Measurements from ENCODE around the gene MYEOV.

DNA sequence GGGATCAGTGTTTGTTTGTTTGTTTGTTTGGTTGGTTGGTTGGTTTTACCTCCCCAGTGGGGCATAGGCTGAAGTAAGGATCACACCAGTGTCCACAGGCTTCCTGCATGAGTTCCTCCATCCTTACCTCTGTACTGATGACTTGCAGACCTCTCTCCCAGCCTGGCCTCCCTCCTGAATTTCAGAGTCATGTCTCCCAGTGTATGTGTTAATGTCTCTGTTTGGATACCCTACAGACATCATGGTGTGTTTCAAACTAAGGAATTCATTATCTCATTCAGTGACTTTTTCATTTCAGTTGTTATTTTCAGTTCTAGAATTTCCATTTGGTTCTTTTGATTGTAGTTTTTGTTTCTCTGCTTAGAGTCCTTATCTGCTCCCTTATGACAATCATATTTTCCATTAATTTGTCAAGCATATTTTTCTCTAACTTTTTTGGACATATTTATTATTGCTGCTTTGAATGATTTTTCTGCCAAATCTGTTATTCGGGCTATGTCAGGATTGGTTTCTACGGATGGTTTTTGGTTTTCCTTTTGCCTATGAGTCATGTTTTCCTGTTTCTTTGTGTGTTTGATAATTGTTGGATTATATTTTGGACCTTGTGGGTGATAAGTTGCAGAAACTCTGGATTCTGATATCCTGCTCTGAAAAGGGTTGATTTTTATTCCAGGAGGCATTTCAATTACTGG is 23.6 kb downstream of the MYEOV start:
- TF ChIP-seq, protein P1, sequence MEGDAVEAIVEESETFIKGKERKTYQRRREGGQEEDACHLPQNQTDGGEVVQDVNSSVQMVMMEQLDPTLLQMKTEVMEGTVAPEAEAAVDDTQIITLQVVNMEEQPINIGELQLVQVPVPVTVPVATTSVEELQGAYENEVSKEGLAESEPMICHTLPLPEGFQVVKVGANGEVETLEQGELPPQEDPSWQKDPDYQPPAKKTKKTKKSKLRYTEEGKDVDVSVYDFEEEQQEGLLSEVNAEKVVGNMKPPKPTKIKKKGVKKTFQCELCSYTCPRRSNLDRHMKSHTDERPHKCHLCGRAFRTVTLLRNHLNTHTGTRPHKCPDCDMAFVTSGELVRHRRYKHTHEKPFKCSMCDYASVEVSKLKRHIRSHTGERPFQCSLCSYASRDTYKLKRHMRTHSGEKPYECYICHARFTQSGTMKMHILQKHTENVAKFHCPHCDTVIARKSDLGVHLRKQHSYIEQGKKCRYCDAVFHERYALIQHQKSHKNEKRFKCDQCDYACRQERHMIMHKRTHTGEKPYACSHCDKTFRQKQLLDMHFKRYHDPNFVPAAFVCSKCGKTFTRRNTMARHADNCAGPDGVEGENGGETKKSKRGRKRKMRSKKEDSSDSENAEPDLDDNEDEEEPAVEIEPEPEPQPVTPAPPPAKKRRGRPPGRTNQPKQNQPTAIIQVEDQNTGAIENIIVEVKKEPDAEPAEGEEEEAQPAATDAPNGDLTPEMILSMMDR (IDR thresholded peaks at IDR 0.05 in 4 of 5, conservative IDR thresholded peaks at IDR 0.05 in 1 of 5): no peak
- no peak for TF ChIP-seq POLR2A (IDR thresholded peaks at IDR 0.05)

Data from gastrocnemius medialis (tissue), 4 donors.